HL-60/S4 treated with phorbol 12-myristate 13-acetate at 8.2 ng/mL for 4 days and 3 days (cell line): Measurements from ENCODE around the gene KCNQ1.

ENCODE experiments used
- in situ Hi-C: fragments of 300-500 bp; cut with MboI; formaldehyde crosslinking; loops from 2 replicates; pipeline ENCODE4 v1.15.0; 2022; ENCODE audit warnings: low sequenced_read_pairs

The KCNQ1 gene

DNA sequence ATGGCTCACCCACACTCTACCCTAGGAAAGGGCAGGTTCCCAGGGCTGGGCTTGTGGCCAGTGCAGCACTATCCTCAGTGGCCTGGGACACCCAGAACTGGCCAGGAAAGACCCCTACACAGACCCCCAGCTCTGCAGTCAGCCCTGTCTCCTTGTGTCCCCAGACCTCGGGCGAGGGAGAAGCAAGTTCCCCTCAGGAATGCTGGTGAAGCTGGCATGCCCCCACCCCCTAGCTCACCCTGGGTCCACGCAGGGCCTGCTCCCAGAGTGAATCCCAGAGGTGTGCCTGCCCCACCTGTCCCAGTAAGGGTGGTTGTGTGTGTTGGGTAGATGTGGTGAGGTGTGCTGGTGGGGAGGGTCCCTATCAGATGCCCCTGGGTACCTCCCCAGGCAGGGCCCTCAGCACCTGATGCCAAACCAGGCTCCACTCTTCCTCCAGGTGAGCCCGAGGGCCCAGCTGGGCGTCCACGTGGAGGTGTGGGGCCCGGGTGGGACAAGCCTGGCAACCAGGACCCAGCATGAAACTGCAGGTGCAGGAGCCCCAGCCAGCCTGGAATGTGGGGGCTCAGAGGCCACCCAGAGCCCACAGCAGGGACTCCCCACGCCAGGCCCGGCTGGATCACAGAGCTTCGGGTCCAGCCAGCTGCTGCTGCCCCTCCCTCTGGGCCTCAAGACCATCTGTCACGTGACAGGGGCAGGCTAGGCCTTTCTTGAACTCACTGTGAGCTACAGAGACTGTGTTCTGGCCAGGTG, 303.4 kb downstream of the KCNQ1 start:
- in situ Hi-C loops = no loop called here

DNA sequence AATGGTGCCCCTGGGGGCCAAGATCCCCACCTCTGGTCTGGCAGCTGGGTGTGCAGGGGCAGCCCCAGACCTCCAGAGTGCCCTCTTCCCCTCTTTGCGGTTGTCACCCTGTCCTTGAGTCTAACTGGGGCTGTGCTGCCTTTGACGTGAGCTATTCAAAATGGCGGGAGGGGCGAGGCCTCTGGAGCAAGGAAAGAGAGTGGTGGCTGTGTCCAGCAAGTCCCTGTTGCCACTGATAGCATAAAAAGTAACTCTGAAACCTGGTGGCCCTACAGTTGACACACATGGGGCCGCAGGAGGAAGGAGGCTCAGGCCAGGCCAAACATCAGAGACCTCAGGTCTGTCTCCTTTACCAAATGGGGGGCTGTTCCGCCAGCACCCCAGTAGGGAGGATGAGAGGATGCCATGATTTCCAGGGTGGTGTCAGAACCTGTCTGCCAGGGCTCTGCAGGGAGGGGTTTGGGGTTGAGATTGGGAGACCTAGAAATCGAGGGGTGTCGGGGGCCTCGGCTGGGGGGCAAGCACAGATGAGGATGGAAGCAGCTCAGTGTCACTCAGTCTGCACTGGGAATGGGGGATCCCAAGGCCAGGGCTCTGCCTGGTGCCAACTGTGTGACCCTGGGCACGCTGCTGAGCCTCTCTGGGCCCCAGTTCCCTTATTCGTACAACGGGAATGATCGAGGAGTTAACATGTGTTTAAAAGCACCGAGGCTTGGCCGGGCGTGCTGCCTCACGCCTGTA, 304.2 kb downstream of the KCNQ1 start:
- in situ Hi-C loops = no loop called here

DNA sequence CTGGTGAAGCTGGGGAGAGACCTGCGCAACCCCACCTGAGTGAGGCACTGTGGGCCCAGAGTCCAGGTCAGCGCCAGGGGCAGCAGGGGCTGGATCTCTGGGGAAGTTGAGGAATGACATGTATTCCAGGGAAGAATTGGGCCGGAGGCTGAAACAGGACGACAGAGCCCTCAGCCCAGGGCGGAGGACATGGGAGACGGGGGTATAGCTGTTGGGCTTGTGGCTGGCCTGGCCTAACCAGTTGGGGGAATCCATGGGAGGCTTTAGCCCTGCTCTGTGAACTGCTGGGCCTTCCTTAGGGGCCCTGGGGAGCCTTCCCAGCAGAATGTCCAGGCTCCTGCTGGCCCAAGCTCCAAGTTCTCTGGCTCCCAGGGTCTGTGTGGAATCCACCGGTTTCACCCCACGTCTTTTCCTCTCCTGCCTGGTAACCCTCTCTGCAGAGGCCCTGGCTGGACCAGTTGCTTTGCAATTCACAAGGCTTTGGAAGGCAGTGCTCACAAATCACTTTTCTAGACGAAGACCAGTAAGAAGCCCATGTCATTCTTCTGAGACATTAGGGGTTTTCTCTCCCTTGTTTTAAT, 305.4 kb downstream of the KCNQ1 start:
- in situ Hi-C loops = no loop called here

DNA sequence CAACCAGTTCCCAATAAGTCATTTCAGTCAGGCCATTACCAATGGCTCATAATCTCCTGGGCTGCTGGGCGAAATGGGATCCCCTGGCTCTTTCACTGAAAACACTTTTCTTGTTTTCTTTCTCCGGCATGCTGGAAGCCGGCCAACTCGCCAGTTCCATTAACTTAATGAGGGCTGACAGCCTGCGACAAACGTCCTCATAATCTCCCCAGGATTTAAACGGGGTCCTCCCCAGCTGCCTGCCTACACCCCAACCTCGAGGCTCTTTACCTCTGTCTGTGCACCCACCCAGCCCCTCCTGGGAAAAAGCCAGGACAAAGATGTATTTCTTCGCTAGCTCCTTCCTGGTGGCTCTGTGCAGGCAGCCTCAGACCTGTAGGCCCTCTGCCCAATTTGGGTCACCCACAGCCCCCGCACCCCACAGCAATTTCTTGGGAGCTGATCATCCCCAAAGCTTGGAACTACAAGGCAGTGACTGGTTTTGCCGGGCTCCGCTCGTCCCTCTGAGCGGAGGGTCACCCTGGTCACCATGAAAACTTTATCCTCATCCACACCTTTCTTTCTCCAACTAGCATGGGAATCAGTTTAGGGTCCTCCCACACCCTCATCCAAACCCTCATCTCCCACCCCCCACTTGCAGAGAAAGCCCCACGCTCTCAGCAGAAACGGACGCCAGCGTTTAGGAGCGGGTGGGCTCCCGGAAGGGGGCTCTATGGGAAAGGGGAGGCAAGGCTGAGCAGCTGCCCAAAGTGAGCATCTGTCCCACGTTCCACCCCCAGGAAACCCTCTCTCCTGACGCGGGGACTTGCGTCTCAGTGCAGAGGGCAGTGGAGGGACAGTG, 306.1 kb downstream of the KCNQ1 start:
- in situ Hi-C loops = no loop called here

DNA sequence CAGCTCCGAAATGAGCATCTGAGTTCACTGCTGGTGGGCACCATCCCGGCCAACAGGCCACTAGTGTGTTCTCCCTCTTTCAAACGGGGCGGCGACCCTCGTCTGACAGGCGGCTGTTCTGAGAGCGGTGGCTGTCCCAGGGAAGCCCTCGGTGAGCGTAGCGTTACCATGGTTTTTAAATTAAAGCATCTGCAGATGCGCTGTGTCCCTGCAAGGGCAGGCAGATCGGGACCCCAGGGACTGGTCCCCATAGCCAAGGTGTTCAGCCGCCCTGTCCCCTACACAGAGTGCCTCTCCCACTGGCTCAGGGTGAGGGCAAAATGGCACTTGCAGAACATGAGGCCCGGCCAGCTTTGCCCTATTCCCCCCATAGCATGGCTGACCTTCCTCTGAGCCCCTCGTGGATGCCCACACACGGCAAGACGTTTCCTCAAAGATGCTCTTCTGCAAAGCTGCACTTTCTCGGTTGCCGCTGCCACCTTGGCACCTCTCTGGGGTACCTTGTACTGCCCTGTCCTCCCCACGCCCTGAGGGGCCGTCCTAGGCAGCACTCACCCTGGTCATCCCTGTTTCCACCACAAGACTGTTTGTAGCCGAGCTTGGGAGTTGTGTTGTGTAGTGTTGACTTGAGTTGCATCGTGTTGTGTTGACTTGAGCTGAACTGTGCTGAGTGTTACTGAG, 306.9 kb downstream of the KCNQ1 start:
- in situ Hi-C loops = no loop called here

DNA sequence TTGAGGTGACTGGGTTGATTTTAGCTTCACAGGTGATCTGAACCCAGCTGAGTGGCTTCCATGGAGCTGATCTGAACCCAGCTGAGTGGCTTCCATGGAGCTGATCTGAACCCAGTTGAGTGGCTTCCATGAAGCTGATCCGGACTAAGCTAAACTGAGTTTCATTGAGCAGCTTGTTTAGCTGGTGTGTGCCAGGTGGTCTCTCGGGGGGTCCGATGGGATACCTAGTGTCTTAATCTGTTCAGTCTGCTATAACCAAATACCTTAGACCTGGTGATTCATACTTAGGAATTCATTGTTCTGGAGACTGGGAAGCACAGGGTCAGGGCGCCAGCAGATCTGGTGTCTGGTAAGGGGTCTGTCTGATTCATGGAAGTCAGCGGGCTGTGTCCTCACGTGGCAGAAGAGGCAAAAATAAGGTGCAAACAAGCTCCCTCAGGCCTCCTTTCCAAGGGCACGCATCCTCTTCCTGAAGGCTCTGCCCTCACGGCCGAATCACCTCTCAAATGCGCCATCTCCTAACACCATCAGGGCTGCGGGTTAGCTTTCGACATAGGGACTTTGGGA, 307.5 kb downstream of the KCNQ1 start:
- in situ Hi-C loops = no loop called here

DNA sequence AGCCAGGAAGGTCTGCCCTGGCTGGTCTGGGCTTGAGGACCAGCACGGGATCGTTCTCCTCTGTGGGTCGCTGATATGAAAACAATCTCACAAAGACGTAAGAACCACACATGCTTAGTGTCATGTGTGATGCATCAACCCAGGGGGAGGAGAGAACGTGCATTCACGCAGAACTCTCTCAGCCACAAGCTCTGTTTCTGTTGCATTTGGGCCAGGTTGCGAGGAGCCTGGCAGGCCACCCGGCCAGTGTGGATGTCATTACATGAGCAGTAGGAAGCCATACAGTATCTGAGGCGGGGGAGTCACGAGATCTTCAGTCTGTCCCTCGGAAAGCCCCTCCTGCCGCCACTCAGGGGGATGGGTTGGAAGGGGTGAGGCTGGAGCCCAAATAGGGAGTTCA, 308.1 kb downstream of the KCNQ1 start:
- in situ Hi-C loops = no loop called here

DNA sequence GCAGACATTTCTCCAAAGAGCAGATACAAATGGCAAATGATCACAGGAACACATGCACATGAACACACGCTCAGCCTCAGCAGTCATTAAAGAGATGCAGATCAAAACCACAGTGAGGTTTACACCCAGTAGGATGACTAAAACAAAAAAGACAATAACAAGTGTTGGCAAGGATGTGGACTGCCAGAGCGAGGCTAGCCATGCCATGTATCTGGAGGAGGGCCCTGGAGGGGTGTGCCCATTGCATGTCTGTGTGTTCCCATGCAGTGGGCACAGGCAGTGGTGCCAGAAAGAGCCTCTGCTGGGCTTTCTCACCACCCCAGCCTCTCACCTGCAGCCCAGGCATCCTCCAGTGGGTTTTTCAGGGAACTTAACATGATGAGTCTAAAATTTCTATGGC, 309.2 kb downstream of the KCNQ1 start:
- in situ Hi-C loops = no loop called here

DNA sequence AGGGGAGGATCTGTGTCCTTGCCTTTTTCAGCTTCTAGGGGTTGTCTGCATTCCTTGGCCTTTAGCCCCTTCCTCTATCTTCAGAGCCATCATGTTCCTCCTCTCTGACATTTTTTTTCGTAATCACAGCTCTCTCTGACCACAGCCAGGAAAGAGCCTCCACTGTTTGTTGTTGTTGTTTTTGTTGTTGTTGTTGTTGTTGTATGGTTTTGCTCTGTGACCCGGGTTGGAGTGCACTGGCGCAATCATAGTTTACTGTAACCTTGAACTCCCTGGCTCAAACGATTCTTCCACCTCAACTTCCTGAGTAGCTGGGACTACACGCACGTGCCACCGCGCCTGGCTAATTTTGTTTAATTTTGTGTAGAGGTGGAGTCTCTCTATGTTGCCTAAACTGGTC, 310.3 kb downstream of the KCNQ1 start:
- in situ Hi-C loops = no loop called here

DNA sequence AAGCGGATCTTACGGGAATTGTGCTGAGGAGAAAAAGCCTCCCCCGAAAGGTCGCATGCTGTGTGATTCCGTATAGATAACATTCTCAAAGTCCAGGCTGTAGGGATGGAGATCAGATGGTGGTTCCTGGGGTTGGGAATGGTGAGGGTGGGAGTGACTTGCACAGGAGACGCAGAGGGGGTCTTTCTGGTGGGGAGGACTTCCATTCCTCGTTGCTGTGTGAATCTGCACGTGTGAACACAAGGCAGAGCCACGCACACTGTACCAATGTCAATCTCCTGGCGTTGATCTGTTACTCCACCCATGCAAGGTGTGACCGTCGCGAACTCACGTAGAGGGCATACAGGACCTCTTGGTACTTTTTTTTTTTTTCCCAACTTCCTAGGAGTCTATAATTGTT, 313.9 kb downstream of the KCNQ1 start:
- in situ Hi-C loops = no loop called here

DNA sequence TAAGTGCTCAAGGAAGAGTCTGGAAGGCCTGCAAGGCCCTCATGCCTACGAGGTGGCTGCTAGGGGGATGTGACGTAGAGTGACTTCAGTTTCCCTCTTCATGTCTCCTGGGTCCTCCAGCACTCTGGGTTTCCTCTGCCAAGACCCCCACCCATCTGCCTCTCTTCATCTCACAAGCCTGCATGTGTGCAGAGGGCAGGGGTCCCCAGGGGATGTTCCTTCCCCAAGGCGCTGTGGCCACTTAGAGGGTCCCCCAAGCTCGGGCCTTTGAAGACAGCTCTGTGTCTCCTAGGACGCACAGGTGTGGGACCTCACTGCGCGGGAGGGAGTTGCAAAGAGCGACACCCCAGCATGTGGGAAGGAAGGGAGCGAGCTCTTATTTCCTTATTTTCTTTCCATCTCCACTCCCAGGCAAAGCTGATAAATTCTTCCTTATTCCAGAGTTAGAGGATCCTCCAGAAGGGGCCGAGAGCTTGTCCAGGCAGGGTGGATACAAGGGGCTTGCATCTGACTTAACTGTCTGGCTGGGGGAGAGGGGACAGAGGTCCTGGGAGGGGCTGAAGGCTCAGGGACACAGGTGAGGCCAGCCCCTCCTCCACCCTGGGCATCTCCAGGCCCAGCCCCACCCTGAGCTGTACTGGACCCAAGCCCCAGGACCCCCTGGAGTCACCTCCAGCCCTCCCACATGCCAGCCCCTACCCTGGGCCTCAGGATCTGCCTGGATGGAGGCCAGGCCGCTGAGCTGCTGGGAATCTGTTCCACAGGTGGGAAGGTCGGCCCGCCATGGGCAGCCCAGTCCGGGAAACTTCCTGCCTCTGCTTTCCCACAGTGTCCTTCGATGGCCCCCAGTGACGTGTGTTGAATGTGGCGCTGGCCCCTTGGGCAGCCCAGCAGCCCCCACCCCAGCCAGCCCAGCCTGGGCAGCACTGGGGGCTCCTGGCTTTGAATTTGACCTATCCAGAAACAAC, 314.7 kb downstream of the KCNQ1 start:
- in situ Hi-C loops = no loop called here

DNA sequence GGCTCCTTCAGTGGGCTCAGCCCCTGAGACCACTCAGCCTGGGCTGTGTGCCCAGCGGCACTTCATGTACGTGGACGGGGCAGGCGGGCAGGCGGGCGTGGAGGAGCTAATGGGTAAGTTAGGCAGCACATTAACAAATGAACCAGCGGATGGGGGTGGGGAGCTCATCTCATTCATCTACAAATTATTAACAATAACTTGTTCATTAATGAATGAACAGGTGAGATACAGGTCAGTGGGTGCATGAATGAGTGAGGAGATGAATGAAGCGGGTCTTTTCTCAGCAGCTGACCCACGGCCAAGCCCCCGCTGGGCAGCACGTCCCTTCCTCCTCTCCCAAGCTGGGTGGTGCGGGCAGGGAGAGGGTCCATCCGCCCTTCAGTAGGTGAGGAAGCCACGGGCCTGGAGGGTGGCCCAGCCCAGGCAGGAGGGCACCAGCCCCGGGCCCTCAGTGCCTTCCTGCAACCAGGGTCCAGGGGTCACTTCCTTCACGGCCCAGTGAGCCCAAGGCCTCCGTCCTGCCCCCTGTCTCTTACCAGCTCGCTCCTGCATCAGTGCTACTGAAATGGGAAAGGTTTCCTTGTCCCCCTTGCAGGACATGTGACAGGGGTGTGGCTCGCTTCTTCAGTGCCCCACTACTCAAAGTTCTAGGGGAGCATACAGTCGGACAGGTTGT, 315.5 kb downstream of the KCNQ1 start:
- in situ Hi-C loops = no loop called here

DNA sequence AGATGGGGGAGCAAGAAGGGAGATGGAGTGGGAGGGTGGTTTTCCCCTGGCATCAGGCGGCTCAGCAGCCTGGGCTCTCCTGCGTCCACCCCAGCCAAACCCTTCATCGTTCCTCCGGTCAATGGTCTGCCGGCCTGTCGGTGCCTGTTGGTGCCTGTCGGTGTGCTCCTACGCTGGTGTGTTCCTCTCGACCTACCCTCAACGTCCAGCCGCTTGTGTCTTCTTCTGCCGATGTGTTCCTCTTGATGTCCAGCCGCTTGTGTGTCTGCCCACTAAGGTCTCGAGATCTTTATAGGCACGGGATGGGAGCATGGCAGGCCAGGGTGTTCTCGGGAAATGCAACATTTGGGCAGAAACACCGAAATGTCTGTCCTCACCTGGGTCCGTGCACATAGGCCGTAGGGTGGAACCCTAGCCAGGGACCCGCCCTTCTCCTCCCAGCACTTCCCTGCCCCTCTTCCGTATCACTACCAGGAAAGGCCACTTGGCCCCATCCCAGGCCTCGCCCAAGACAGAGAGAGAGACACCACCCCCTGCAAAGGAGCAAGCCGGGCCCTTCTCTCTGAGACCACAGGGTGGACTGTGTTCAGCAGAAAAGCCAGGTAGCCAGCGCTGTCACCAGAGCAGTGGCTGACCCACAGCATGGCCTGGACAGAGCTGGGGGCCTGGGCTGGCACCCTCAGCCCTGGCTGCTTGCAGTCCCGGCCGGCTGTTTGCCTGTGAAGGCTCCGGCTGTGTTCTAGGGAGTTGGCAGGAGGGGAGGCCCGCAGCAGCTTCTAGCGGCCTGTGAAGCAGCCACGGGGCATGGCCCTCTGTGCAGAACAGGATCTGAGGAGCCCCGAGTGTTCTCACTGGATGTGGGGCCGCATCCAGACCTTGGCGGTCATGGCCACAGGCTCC, 316.6 kb downstream of the KCNQ1 start:
- in situ Hi-C loops = no loop called here

DNA sequence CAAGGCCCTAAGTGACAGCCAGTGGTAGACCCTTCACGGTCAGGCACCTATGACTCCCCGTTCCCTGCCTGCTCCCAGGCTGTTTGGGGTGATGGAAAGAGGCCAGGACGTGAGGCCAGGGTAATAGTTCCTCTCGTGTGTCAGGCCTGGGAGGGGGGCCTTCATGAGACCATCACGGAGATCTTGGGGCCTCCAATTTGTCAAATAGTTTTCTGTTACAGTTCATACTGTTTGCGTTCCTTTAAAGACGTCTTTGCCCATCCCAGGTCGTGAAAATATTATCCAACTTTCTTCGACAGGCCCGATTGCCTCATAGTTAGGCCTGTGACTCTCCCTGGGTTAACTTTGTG, 317.2 kb downstream of the KCNQ1 start:
- in situ Hi-C loops = no loop called here

DNA sequence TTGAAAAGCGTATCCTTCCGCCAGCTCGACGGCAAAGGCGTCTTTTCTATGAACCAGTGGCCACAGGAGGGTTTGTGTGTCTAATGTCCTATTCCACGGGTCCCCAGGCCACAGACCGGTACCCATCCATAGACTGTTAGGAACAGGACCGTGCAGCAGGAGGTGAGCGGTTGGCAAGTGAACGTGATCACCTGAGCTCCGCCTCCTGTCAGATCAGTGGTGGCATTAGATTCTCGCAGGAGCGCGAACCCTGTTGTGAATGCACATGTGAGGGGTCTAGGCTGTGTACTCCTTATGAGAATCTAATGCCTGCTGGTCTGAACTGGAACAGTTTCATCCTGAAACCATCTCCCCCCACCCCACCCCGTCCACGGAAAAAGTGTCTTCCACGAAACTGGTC, 317.6 kb downstream of the KCNQ1 start:
- in situ Hi-C loops = no loop called here

DNA sequence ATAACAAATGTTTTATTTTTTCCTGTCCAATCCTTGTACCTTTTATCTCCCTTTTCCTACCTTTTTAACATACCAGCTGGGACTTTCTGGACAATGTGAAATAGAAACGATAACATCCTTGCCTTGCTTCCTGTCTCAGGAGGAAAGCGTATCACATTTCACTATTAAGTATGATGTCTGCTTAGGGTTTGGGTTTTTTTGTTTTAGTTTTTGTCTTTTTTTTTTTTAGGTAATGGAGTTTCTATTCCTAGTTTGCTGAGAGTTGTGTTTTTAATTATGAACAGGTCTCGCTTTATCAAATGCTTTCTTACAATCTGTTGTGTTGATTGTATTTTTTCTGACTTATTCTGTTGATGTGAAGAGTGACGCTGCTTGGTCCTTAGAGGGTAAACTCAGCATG, 319.2 kb downstream of the KCNQ1 start:
- in situ Hi-C loops = no loop called here

DNA sequence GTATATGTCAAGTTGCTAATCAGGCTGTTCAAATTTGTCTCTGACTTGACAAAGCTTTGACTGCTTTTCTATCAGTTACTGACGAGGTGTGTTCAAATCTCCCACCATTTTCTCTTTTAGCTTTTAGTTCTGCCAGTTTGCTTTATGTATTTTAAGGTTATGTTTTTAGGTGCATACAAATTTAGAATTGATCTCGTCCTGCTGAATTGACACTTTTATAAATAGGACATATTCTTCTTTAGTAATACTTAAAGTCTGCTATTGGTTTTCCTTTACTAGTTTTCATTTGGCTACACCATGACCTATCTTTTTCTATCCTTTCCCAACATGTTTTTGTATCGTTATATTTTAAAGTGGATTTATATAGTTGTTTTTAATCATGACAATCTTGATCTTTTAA, 320.7 kb downstream of the KCNQ1 start:
- in situ Hi-C loops = no loop called here

DNA sequence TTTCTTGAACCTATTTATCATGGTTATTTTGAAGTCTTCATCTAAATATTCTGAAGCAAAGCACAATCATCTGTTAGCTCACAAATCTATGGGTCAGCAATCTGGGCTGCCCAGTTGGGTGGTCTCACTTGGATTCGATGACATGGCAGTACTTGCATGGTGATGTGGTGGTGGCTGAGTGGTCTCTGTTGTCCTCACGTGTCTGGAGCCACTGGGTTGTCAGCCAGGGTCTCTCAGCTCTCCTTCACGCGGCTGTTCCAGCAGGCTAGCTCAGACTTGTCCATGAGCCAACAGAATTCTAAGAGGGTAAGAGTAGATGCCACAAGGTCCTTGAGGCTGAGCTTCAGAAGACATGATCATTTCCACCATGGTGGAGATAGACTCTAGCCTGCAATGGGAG, 321.4 kb downstream of the KCNQ1 start:
- in situ Hi-C loops = no loop called here
